Loucy (cell line): Measurements from ENCODE around the gene CACHD1.

Experiments
- CTCF ChIP-seq: fragments of 200-600 bp; sonication (generic); conservative IDR thresholded peaks from 2 replicates; pipeline ENCODE4 v1.5.1; 2014; ENCODE audit warnings: mild to moderate bottlenecking, antibody characterized with exemption, low read length
- EZH2phosphoT487 ChIP-seq: fragments of 200-600 bp; IDR thresholded peaks from 2 replicates; pipeline ENCODE4 v1.6.1; 2018; ENCODE audit warnings: antibody characterized with exemption, mild to moderate bottlenecking, moderate library complexity, borderline replicate concordance

- TF ChIP-seq CTCF (no peak), EZH2phosphoT487 (no peak)
Observed at GRCh38 chr1:64581843-64582185, 111.9 kb downstream of the CACHD1 start.
